Measurements from ENCODE around the gene CUEDC1. TPM values are rescaled to one million over a fixed set of nuclear protein-coding genes. Genes with fewer than 3 reads are reported as not detected.

The CUEDC1 gene
- total and polyA plus RNA-seq, 11 donors: 29.6 to 68.5 (median 42.2) TPM

DNA sequence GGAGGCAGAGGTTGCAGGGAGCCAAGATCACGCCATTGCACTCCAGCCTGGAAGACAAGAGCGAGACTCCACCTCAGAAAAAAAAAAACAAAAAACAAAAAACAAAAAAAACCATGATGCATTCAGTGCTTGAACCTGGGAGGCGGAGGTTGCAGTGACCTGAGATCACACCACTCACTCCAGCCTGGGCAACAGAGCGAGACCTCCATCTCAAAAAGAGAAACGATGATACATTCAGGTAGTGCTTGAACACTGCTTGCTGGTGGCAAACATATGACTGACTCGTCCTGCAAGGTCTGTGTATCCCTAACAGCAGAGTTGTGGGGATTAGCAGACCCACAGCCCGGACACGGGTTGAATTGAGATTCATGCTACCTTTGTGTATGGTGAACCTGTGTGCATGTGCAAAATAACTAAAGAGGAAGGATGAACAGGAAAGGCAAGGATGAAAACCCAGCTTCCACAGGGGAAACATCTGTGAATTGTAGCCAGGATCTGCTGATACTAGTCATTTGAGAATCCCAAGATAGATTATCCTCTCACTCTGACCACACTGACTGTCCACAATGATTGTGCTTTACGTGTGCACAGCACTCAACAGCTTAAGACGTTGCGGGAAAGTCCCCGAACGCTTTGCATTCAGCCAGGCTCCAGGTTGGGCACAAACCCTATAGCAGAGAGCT, 53.0 kb downstream of the CUEDC1 start:
- H3K4me1 ChIP-seq: peaks cover 16 to 96% (median 67%) of the 10 kb centered on the region in 12 donors
- intact Hi-C loops (cut with DNase I): no loop called here
- peak in 1 of 5 donors; percentile 20 for DNase-seq

DNA sequence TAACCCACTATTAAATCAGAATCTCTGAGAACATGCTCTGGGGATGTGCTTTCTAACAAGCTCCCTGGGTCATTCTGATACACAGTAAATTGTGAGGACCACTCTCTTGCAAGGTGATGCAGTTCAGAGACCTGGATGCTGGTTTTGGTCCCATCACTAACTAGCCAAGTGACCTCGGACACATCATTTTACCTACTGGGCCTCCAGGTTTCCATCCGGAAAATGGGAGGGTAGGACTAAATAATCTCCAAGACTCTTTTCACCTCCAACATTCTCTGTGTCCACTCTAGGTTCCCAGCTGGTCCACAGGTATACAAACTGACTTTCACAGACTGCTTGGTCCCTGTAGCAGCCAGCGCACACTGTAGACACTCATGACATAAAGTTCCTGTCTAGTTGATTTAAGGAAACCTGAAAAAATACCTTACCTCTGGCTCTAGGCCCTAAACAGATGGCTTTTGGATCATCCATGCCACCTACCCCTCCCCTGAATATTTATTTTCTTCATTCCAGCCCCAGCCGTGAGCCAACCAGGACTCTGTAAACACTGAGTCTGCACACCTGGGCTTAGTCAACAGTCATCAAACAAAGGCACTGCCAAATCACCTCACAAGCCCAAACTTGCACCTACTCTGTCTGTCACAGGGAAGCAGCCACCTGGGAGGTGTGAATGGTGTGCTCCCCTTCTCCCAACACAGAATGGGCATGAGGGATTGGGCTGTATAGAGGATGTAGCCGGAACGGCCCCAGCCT, 54.0 kb downstream of the CUEDC1 start:
- Histone ChIP-seq H3K4me1 (peaks cover 16 to 89% (median 69%) of the 10 kb centered on the region in 12 donors), H3K27me3 (no peaks in the 10 kb centered on the region), H3K4me3 (no peak overlapping the region), H3K27ac (peak overlapping the region in 6 of 12 donors; percentile 20 to 97 (median 94)), H3K9me3 (no peaks in the 10 kb centered on the region), H3K36me3 (no peaks in the 10 kb centered on the region)
- TF ChIP-seq, protein P1, sequence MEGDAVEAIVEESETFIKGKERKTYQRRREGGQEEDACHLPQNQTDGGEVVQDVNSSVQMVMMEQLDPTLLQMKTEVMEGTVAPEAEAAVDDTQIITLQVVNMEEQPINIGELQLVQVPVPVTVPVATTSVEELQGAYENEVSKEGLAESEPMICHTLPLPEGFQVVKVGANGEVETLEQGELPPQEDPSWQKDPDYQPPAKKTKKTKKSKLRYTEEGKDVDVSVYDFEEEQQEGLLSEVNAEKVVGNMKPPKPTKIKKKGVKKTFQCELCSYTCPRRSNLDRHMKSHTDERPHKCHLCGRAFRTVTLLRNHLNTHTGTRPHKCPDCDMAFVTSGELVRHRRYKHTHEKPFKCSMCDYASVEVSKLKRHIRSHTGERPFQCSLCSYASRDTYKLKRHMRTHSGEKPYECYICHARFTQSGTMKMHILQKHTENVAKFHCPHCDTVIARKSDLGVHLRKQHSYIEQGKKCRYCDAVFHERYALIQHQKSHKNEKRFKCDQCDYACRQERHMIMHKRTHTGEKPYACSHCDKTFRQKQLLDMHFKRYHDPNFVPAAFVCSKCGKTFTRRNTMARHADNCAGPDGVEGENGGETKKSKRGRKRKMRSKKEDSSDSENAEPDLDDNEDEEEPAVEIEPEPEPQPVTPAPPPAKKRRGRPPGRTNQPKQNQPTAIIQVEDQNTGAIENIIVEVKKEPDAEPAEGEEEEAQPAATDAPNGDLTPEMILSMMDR (IDR thresholded peaks at IDR 0.05): no peak
- no peak for TF ChIP-seq POLR2A (IDR thresholded peaks at IDR 0.05)
- peak in 1 of 5 donors; percentile 10 for DNase-seq
- ATAC-seq: no peak
- WGBS, 4 donors: 85 to 98% (median 93%) methylated on average over 6 of the region's 6 CpGs
- intact Hi-C loops (cut with DNase I): no loop called here

More for the DNA sequence above, 53.0 kb downstream of the CUEDC1 start:
- TF ChIP-seq POLR2A (IDR thresholded peaks at IDR 0.05): no peak
- TF ChIP-seq, protein P1 (IDR thresholded peaks at IDR 0.05): no peak
- Histone ChIP-seq H3K4me3 (no peak overlapping the region), H3K27ac (peak overlapping the region in 11 of 12 donors; percentile 64 to 94 (median 82)), H3K36me3 (no peaks in the 10 kb centered on the region), H3K9me3 (no peaks in the 10 kb centered on the region), H3K27me3 (no peaks in the 10 kb centered on the region)
- no peak for ATAC-seq
- 79 to 81% (median 79%) methylated on average over 13 of the region's 13 CpGs for WGBS, 4 donors

DNA sequence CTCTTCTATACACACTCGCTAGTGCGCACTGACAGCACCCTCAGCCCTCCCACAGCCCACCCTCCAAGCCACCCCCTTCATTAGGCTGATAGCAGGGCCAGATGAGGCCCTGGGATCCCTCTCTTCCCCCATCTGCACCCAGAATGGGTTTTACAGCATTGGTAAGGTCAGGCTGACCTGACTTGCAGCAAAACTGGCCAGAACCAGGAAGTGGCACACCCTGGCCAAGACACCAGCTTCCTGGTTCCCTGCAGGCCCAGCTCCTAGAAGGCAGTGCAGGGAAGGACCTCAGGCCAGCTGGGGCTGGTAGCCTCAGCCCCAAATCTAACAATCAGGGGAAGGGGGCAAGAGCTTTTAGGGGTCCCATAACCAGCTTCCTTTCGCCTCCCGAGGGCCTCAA, 55.4 kb downstream of the CUEDC1 start:
- H3K27me3 ChIP-seq: no peaks in the 10 kb centered on the region
- 67 to 89% (median 82%) methylated on average over 2 to 4 of the region's 4 CpGs for WGBS, 4 donors
- TF ChIP-seq, protein P1 (IDR thresholded peaks at IDR 0.05): no peak
- no peak for TF ChIP-seq POLR2A (IDR thresholded peaks at IDR 0.05)
- intact Hi-C loops (cut with DNase I): no loop called here
- peak overlapping the region; percentile 76 to 99 (median 93) for H3K27ac ChIP-seq
- H3K4me3 ChIP-seq: no peak overlapping the region
- no peaks in the 10 kb centered on the region for H3K36me3 ChIP-seq
- ATAC-seq: peak in 2 of 4 donors; percentile 19 to 35
- H3K4me1 ChIP-seq: peaks cover 16 to 91% (median 77%) of the 10 kb centered on the region in 12 donors
- DNase-seq: peak in 3 of 5 donors; percentile 70 to 73 (median 71)
- no peaks in the 10 kb centered on the region for H3K9me3 ChIP-seq

DNA sequence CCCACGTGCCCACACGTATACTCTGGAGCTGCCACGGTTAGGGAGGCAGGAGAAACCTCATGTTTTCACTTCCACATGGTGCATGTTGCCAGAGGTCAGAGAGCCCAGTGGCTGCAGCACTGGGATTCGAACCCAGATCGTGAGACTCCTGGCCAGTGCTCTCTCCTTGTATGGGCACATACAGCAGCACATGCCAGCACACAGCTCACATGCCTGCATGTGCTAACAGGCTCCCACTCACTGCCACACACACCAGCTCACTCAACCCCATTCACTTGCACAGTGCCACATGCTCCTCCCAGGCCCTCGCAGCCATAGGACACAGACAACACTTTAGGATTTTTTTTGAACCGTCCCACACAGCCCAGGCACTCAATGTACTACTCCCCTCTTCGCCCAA, 55.8 kb downstream of the CUEDC1 start:
- TF ChIP-seq POLR2A (IDR thresholded peaks at IDR 0.05): no peak
- TF ChIP-seq, protein P1 (IDR thresholded peaks at IDR 0.05): no peak
- H3K27me3 ChIP-seq: no peaks in the 10 kb centered on the region
- peak; percentile 3 to 24 (median 18) for ATAC-seq
- peaks cover 16 to 91% (median 79%) of the 10 kb centered on the region in 12 donors for H3K4me1 ChIP-seq
- H3K4me3 ChIP-seq: no peak overlapping the region
- no peaks in the 10 kb centered on the region for H3K36me3 ChIP-seq
- H3K27ac ChIP-seq: peak overlapping the region; percentile 76 to 99 (median 93)
- 45 to 47% (median 46%) methylated on average over 5 to 8 of the region's 8 CpGs for WGBS, 4 donors
- H3K9me3 ChIP-seq: no peaks in the 10 kb centered on the region
- DNase-seq: peak in 2 of 5 donors; percentile 52 to 65
- intact Hi-C loops (cut with DNase I): no loop called here

Data from heart left ventricle (tissue), 16 donors.